Right ventricle myocardium inferior (tissue), 1 donor: ENCODE measurements around the gene ABHD12. TPM values are rescaled to one million over a fixed set of nuclear protein-coding genes. Genes with fewer than 3 reads are reported as not detected.

ENCODE experiments used
- ATAC-seq: fragments of 200-7000 bp; cut with Tn5 transposase; one replicate; pipeline ENCODE4 v1.9.1; 2020; ENCODE audit warnings: mild to moderate bottlenecking, moderate library complexity
- DNase-seq: peaks from one replicate; pipeline ENCODE4 v3.0.0; 2021; ENCODE audit errors: missing footprints
- intact Hi-C: fragments of 100-400 bp; cut with DNase I; formaldehyde crosslinking; loops from one replicate; pipeline ENCODE4 v1.11.0; 2022
- total RNA-seq: library from RNA; stranded (reverse); fragmentation: NEBNext Ultra II Directional; extraction: Animal tissue kit (Norgen Biotek cat#: 25700); gene quantifications from one replicate; pipeline ENCODE4 v1.2.1, GENCODE V29; 2021
- donor health status: DM: no; HTN: yes; CAD: no; lungs with severe emphysema.

Gene ABHD12
- total RNA-seq, 1 donor from 2014 or later: 23.3 TPM

DNA sequence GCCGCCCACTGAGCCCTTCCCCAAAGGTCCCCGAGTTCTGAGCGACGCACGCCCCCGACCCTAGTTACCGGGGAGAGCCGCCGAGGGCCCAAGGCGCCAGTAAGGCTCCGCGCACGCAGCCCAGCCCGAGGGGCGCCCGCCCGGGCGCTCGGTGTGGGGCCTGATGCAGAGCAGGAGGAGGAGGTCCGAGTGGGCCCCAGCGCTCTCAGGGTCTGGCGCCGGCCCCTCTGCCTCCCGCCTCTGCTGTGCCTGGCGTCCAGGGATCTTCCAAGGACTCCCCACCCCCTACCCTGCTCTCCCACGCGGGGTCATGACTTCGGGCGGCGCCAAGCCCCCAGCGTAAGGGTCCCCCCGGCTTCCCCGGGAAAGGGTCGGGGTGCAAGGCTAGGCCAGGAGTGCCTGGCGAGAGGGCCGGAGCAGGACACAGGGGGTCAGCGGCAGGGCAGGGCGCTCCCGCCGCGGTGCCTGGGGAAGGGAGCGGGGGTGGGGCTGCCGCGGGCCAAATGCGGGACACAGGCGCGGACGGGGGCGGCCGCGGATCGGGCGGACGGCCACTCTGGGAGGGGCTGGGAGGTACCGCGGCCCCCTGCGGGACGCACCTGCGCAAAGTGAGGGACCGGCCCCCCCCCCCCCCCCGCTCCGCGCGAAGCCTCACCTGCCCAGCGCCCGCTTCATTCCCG, 637 bp downstream of the ABHD12 start:
- DNase-seq (no peak), ATAC-seq (peak; percentile 17)
- intact Hi-C loops: loop anchor here (2.0 to 5.0 kb wide), 4 partner anchors 133 to 397 kb away; partner anchors contain the start of genes APMAP and ENTPD6

DNA sequence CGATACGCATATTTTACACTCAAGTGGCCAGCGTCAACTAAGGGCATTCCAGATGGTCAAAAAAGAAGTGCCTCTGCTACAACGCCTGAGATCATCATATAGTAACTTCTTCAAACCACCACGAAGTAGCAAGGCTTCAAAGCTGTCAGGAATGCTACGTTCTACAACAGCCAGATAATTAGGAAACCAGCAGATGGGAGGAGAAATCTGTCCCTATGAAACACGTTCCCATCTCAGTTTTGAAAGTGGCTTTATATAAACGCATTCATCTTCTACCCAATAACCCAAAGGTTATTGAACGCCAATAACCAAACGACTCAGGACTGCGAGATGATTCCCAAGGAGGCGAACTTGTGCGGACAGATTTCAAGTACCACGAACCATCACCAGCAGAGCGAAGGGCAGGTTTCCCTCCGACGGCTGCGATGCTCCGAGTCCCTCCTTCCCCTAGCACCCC, 1.2 kb downstream of the ABHD12 start:
- intact Hi-C loops: no loop called here
- DNase-seq (no peak), ATAC-seq (no peak)

DNA sequence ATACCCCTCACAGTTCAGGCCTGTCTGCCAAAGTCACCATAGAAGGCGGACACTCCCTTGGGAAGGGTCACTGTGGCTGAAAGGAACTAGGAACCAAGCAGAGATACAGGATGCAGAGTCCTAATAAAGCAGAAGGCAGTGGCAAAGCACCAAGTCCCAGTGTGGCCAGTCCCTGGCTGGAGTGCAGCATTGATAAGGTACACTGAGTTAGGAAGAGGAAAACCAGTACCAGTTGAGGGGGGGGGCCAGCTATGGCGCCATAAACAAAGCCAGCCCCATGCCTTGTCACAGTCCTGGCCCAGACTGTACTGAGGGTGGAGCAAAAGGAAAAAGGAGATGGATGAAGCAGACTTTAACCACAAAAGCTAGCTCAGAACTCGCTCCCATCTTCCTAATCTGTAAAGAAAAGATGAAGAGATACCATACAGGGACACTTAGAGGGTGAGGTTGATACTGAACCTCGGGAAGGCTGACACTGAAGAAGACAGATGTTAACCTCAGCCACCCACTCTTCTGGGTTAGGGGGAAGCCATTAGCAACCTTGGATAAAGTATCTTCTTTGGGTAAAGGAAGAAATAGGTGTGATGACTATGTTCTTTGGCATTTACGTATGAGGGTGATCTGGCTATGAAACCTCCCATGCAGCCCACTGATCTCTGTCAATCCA, 7.8 kb downstream of the ABHD12 start:
- no peak for DNase-seq
- intact Hi-C loops: no loop called here
- peak; percentile 82 for ATAC-seq

DNA sequence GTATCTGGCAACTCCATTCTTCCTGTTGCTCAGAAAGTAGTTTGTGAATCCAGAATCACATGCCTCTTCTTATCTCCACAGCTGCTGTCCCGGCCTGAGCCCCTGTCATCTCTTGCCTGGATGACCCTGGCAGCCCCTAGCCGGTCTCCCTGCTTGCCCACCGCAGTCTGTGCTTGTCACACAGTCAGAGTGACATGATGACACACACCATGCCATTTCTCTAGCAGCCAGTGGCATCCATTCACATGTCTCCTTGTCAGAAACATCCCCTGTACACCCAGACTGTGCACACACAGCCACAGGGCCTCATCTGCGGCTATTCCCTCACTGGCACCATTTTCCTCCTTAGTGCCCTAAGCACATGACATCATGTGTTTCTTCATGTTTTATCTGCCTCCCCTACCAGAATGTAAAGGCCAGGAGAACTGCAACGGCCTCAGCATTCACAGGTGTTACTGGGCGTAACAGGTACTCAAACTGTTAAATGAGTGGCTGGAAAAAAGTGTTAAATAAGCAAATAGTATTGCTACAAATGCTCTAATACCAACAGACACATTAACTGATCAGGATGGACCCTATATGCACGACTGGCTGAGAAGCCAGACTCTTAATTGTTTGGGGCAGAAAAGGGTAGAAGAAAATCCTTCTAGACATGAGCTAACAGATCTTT, 9.6 kb downstream of the ABHD12 start:
- peak; percentile 17 for ATAC-seq
- intact Hi-C loops: no loop called here

DNA sequence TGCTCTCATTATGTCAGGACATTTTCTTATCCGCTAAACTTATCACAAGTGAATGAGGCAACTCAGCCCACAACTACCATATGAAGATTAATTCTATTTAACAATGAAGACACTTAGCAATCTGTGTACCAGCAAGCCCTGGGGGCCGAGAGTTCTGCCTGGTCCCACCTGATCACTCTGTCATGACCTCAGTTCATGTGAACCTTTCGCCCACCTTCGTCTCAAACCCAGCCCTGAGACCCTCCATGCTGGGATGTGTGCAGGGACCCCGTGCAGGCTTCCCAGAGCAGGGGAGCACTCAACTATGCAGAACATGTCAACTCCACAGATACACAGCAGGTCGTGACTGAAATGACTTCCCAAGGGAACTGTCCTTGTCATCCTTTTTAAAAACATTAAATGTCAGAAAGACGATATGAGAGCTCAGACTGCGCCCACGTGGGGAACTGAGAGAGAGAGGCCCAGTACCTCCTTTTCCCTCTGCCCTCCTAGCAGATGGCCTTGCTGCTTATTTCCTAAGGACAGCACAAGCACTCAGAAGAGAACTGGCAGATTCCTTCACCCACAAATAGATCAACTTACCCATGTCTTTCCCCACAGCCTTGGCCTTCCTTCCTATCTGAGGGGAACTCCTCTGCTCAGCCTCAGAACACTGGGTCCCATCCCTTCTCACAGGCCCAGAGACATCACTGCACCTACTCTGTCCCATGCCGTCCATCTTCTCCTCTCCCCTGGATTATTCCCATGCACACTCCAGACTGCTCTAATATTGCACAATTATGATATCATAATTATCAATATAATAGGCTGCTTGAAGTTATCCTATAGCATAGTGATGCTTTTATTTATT, 11.5 kb downstream of the ABHD12 start:
- intact Hi-C loops: no loop called here
- no peak for ATAC-seq
- DNase-seq: no peak

More for the DNA sequence above, 9.6 kb downstream of the ABHD12 start:
- no peak for DNase-seq

DNA sequence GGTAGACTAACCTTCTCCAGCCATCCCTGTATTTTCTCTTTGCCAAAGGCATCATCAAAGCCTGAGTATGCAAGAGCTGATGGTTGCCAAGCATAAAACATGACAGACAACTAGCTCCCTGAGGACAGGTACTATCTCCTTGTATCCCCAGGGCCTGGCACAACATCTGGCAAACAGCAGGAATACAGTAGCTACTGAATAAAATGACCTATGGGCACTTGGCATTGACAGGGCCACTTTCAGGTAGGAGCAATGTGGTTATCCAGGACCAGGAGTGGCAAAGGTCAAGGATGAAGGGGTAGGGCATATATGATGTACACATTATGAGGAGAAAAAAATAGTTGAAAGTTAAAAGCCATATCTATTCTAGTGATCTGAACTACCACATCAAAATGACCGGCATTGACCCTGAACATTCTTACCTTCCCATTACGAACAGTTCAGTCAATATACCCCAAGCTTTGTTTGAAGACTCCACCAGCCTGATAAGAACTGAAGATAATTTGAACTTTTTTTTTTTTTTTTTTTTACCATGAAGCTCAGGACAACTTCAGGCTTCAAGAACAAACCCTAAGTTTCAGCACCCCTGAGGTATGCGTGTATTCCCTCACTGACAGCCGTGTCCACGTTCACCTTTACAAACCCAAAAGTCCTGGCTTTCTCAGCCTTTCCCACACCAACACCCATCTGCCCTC, 12.3 kb downstream of the ABHD12 start:
- ATAC-seq (no peak), DNase-seq (no peak)
- intact Hi-C loops: no loop called here

DNA sequence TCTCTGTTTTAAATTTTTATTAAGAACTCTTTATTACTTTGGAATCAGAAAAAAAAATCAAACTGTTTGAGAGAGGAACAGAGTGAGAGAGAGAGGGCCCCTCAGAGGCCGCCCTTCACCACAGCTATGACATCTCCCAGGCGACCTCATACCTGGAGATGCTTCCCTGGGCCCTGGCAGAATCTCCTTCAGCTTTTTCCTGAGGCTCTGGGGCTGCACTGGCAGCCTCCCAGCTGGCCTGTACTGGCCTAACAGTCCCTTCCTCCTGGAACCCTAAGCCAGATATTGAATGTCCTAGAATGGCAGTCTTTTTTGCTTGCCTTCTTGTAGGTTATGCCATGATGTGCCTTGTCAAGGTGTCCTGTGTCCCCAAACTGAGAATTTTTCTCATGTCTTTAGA, 13.7 kb downstream of the ABHD12 start:
- ATAC-seq (no peak), DNase-seq (no peak)
- intact Hi-C loops: no loop called here

DNA sequence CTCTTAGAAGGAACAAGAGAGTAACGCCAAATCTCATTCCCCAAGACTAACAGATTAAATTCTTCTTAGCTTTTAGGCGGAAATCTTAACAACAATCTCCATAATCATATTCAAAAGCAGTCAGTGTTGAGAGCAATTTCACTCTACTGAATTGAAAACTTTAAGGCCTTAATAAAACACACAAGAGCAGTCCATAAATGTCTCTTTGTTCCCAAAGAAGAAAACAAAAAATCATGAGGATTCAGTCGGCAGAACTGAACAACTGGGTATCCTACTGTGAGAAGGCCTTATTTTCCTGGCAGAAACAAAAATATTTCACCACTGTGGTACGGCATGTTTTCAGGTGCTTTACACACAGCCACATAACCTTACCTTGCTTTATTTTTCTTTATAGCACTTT, 14.4 kb downstream of the ABHD12 start:
- intact Hi-C loops: no loop called here
- no peak for ATAC-seq
- DNase-seq: no peak

DNA sequence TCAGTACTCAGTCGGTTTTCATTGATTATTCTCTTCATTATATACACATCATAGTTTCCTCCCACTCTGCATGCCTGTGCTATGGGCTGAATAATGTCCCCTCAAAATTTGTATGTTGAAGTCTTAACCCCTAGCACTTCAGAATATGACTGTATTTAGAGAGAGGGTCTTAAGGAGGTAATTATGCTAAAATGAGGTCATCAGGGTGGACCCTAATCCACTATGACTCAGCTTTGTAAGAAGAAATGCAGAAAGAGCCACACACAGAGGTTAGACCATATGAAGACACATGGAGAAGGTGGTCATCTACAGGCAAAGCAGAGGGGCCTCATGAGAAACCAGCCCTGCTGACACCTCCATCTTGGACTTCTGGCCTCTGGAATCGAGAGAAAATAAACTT, 15.8 kb downstream of the ABHD12 start:
- intact Hi-C loops: no loop called here
- ATAC-seq (no peak), DNase-seq (no peak)

DNA sequence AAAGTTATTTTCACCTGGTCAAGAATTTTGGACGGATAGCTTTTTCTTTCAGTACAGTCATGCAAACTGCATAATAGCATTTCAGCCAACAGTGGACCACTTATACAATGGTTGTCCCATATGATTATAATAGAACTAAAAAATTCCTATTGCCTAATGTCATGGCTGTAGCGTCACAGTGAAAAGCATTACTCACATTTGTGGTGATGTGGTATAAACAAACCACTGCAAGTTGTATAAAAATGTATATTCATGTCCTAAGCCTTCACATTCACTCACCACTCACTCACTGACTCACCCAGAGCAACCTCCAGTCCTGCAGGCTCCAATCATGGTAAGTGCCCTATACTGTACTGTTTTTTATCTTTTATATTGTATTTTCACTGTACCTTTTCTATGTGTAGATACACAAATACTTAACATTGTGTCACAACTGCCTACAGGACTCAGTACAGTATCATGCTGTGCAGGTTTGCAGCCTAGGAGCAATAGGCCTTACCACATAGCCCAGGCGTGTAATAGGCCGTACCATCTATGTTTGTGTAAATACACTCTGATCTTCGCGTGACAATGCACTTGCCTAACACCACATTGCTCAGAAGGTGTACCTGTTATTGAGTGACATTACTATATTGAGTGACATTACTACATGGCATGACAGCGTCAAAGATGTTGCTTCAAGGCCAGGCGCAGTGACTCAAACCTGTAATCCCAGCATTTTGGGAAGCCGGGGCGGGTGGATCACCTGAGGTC, 17.9 kb downstream of the ABHD12 start:
- DNase-seq (no peak), ATAC-seq (no peak)
- intact Hi-C loops: no loop called here

DNA sequence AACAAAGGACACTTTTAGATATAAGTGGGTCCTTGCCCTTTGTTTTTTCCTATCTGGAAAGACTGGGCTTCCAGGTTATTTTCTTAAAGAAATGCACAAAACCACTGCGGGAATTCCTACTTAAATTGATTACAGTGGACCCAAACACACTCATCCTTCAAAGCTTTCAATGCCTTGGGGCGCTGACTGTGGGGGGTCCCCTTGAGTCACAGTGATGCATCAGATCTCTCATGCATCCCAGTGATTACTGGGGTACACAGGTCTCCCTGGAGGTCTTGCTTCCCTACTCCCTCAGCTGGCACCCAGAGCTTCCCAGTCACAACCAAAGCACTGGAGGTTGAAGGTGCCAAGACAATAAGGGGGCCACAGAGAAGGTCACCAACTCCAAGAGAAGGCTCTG, 20.7 kb downstream of the ABHD12 start:
- DNase-seq (no peak), ATAC-seq (no peak)
- intact Hi-C loops: no loop called here

DNA sequence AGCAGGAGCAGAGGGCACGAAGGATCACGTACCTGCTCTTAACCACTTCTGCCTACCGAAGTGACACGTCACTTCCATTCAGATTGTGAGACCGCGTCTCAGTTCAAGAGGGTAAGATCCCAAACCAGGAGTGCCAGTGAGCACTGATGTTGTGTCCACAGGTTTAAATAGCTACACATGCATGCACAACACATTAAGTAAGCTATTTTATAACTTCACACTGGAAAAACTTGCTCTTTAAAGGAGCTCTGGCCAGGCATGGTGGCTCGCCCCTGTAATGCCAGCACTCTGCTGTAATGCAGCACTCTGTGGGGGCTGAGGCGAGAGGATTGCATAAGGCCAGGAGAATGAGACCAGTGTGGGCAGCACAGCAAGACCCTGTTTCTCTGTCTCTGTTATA, 21.1 kb downstream of the ABHD12 start:
- intact Hi-C loops: no loop called here
- no peak for ATAC-seq

DNA sequence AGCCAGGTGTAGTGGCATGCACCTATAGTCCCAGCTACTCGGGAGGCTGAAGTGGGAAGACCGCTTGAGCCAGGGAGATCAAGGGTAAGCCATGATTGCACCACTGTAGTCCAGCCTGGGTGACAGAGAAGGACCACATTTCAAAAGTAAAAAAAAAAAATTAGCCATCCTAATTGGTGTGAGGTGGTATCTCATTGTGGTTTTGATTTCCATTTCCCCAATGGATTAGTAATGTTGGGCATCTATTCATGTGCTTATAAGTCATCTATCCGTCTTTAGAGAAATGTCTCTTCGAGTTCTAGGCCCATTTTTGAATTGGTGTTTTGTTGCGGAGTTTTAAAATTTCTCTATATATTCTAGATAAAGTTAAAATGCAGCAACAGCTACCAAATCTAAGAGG, 21.7 kb downstream of the ABHD12 start:
- DNase-seq (no peak), ATAC-seq (no peak)
- intact Hi-C loops: no loop called here

More for the DNA sequence above, 21.1 kb downstream of the ABHD12 start:
- no peak for DNase-seq

DNA sequence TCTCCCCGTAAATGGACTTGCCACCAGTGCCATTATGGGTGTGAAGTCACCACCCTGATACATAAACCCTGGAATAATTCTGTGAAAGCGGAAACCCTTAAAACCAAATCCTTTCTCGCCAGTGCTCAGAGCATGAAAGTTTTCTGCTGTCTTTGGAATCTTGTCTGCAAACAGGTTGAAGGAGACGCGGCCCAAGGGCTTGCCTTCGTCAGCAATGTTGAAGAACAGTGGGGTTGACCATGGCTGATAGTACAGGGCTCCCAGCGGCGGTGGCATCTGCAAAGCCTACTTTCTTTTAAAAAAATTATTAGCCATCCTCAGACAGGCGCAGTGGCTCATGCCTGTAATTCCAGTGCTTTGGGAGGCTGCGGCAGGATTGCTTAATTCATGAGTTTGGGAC, 22.1 kb downstream of the ABHD12 start:
- ATAC-seq (no peak), DNase-seq (no peak)
- intact Hi-C loops: no loop called here

DNA sequence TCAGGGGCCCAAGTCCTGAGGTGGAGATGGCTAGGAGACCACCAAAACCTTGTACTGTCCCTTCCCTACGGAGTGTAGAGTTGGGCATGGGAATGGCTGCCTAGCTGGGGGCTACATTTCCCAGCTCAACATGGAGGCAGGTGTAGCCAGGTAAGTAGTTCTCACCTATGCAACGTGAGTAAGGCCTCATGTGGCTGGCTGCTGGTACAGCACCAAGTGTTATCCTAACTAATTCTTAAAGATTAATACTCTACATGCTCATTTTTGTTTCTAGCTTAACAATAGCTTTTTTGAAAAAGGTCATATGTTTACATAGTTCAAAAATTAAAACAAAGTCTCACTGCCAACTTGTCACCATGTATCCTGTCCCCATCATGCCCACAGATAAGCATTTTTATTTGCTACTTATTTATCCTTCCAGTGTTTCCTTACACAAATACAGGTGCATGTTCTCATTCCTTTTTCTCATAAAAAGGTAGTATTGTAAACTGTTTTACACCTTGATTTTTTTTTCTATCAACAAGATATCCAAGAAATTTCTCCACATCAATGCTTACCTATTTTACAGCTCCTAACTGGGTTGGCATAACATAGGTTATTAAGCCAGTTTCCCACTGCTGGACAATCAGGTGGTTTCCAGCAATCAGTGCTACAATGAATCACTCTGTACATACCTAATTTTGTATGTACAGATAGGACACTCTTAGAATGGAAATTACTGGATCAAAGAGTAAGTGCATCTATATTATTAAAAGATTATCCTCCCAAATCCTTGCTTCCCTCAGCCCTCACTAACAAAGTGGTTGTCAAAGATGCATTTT, 25.5 kb downstream of the ABHD12 start:
- ATAC-seq (no peak), DNase-seq (no peak)
- intact Hi-C loops: no loop called here

DNA sequence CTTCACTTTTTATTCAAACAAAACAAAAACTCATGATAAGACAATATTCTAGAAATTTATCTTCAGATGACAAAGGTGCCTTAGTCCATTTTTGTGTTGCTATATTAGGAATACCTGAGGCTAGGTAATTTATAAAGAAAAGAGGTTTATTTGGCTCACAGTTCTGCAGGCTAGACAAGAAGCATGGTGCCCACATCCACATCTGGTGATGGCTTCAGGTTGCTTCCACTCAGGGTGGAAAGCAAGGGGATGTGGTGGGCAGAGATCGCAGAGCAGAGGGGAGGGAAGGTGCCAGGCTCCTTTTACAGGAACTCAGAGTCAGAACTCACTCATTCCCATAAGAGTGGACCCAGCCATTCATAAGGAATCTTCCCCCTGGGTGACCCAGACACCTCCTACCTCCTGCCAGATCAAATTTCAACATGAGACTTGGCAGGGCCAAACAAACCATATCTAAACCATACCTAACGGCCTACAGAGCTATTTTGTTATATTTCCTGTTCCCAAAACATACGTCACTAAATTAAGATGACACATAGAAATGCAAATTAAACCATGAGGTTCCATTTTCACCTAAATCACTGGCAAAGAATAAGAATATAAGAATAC, 26.4 kb downstream of the ABHD12 start:
- no peak for ATAC-seq

DNA sequence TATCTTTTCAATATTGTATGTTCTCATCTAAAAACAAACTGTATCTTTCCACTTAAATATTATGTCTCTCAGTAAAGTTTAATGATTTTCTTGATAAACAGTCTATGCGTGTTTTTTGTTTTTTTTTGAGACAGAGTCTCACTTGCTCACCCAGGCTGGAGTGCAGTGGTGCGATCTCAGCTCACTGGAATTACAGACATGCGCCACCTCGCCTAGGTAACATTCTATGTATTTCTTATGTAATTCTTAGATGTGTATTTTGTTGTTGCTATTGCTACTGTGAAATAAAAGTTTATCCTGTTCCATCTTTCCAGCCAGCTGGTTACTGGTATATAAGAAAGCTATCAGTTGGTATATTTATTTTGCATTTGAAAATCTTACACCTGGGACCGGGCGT, 29.4 kb downstream of the ABHD12 start:
- intact Hi-C loops: no loop called here
- no peak for ATAC-seq

More for the DNA sequence above, 26.4 kb downstream of the ABHD12 start:
- no peak for DNase-seq
- intact Hi-C loops: no loop called here

More for the DNA sequence above, 29.4 kb downstream of the ABHD12 start:
- no peak for DNase-seq
